ENCODE data around the gene KLHL29.

Gene KLHL29

GRCh38 chr2:23649819-23650218 lies 264.8 kb downstream of the KLHL29 start:
- TF ChIP-seq MYC (IDR thresholded peaks at IDR 0.05; ENCODE audit: low read depth, low read length), result no peak
- TF ChIP-seq MAX (IDR thresholded peaks at IDR 0.05; ENCODE audit: low read depth, low read length), result no peak
- TF ChIP-seq CTCF (IDR thresholded peaks at IDR 0.05; ENCODE audit: low read depth, low read length), result no peak
- TF ChIP-seq POLR2A (IDR thresholded peaks at IDR 0.05; ENCODE audit: extremely low read depth, insufficient read length), result no peak
- no peak for DNase-seq (ENCODE audit: low read depth)
- no peak overlapping the region for H3K4me3 ChIP-seq (ENCODE audit: low read depth, low read length)

- no peak for TF ChIP-seq CTCF (IDR thresholded peaks at IDR 0.05; ENCODE audit: low read depth, low read length)
- TF ChIP-seq POLR2A (IDR thresholded peaks at IDR 0.05; ENCODE audit: extremely low read depth, insufficient read length), result no peak
- TF ChIP-seq MYC (IDR thresholded peaks at IDR 0.05; ENCODE audit: low read depth, low read length), result no peak
- no peak for TF ChIP-seq MAX (IDR thresholded peaks at IDR 0.05; ENCODE audit: low read depth, low read length)
- no peak overlapping the region for H3K4me3 ChIP-seq (ENCODE audit: low read depth, low read length)
- peak; percentile 35 for DNase-seq (ENCODE audit: low read depth)
Measured at GRCh38 chr2:23651187-23652080, 266.5 kb downstream of the KLHL29 start.

GRCh38 chr2:23653326-23653725 lies 268.3 kb downstream of the KLHL29 start:
- H3K4me3 ChIP-seq (ENCODE audit: low read depth, low read length), result no peak overlapping the region

GRCh38 chr2:23654756-23655155 lies 269.8 kb downstream of the KLHL29 start:
- DNase-seq (ENCODE audit: low read depth), result no peak
- no peak for TF ChIP-seq POLR2A (IDR thresholded peaks at IDR 0.05; ENCODE audit: extremely low read depth, insufficient read length)
- no peak for TF ChIP-seq MAX (IDR thresholded peaks at IDR 0.05; ENCODE audit: low read depth, low read length)
- no peak for TF ChIP-seq CTCF (IDR thresholded peaks at IDR 0.05; ENCODE audit: low read depth, low read length)
- no peak for TF ChIP-seq MYC (IDR thresholded peaks at IDR 0.05; ENCODE audit: low read depth, low read length)

More at GRCh38 chr2:23653326-23653725, 268.3 kb downstream of the KLHL29 start:
- no peak for TF ChIP-seq POLR2A (IDR thresholded peaks at IDR 0.05; ENCODE audit: extremely low read depth, insufficient read length)
- no peak for TF ChIP-seq CTCF (IDR thresholded peaks at IDR 0.05; ENCODE audit: low read depth, low read length)
- TF ChIP-seq MYC (IDR thresholded peaks at IDR 0.05; ENCODE audit: low read depth, low read length), result no peak
- TF ChIP-seq MAX (IDR thresholded peaks at IDR 0.05; ENCODE audit: low read depth, low read length), result no peak
- DNase-seq (ENCODE audit: low read depth), result no peak

GRCh38 chr2:23655934-23656596 lies 271.1 kb downstream of the KLHL29 start:
- H3K4me3 ChIP-seq (ENCODE audit: low read depth, low read length), result no peak overlapping the region
- no peak for DNase-seq (ENCODE audit: low read depth)
- TF ChIP-seq MAX (IDR thresholded peaks at IDR 0.05; ENCODE audit: low read depth, low read length), result no peak
- TF ChIP-seq POLR2A (IDR thresholded peaks at IDR 0.05; ENCODE audit: extremely low read depth, insufficient read length), result no peak
- no peak for TF ChIP-seq MYC (IDR thresholded peaks at IDR 0.05; ENCODE audit: low read depth, low read length)

More at GRCh38 chr2:23654756-23655155, 269.8 kb downstream of the KLHL29 start:
- H3K4me3 ChIP-seq (ENCODE audit: low read depth, low read length), result no peak overlapping the region

- TF ChIP-seq CTCF (IDR thresholded peaks at IDR 0.05; ENCODE audit: low read depth, low read length) (no peak), MYC (IDR thresholded peaks at IDR 0.05; ENCODE audit: low read depth, low read length) (no peak), POLR2A (IDR thresholded peaks at IDR 0.05; ENCODE audit: extremely low read depth, insufficient read length) (no peak), MAX (IDR thresholded peaks at IDR 0.05; ENCODE audit: low read depth, low read length) (no peak)
- no peak for DNase-seq (ENCODE audit: low read depth)
Measured at GRCh38 chr2:23656597-23656973, 271.6 kb downstream of the KLHL29 start.

More at GRCh38 chr2:23656597-23656973, 271.6 kb downstream of the KLHL29 start:
- no peak overlapping the region for H3K4me3 ChIP-seq (ENCODE audit: low read depth, low read length)

All from NB4 (cell line).